Effector CD8-positive, alpha-beta T cell (primary cell): Measurements from ENCODE around the gene TSPO.
"Not testable (repeated sequence)": the region's sequence is repeated elsewhere in the genome, so short reads cannot be mapped to it uniquely, and the experiment has no call there.

Experiments
- DNase-seq: peaks from one replicate; lab custom pipeline; 2025; lab: John Stamatoyannopoulos, UW

TSPO gene

GRCh38 chr22:43131773-43132501, 19.4 kb upstream of the TSPO start:
- no peak for DNase-seq

- no peak for DNase-seq
Measured at GRCh38 chr22:43133401-43133800, 18.0 kb upstream of the TSPO start.

GRCh38 chr22:43134553-43134952, 16.8 kb upstream of the TSPO start:
- no peak for DNase-seq

GRCh38 chr22:43135565-43135964, 15.8 kb upstream of the TSPO start:
- DNase-seq, result no peak

- peak; percentile 24 for DNase-seq
Measured at GRCh38 chr22:43136255-43136654, 15.1 kb upstream of the TSPO start.

- no peak for DNase-seq
Measured at GRCh38 chr22:43136801-43137200, 14.6 kb upstream of the TSPO start.

- peak; percentile 65 for DNase-seq
Measured at GRCh38 chr22:43142880-43143562, 8.3 kb upstream of the TSPO start, which contains the start of gene MCAT. Gene MCAT, minus strand, starts transcription at chr22:43143398. Its CDS starts 50 bp downstream, at chr22:43143348.

- no peak for DNase-seq
Measured at GRCh38 chr22:43144949-43145348, 6.4 kb upstream of the TSPO start.

- not testable (repeated sequence) for DNase-seq
Measured at GRCh38 chr22:43145371-43145770, 6.0 kb upstream of the TSPO start.

- DNase-seq, result not testable (repeated sequence)
Measured at GRCh38 chr22:43146332-43146731, 5.0 kb upstream of the TSPO start.

- DNase-seq, result no peak
Measured at GRCh38 chr22:43147821-43148220, 3.5 kb upstream of the TSPO start.

GRCh38 chr22:43148581-43148980, 2.8 kb upstream of the TSPO start:
- DNase-seq, result no peak

- DNase-seq, result no peak
Measured at GRCh38 chr22:43150731-43151206, 590 bp upstream of the TSPO start.

- no peak for DNase-seq
Measured at GRCh38 chr22:43152003-43152356, 621 bp downstream of the TSPO start.

GRCh38 chr22:43152357-43153071, 1.2 kb downstream of the TSPO start:
- peak; percentile 45 for DNase-seq

- no peak for DNase-seq
Measured at GRCh38 chr22:43153899-43154298, 2.5 kb downstream of the TSPO start.

GRCh38 chr22:43154887-43155536, 3.7 kb downstream of the TSPO start:
- no peak for DNase-seq

GRCh38 chr22:43155789-43156188, 4.4 kb downstream of the TSPO start:
- DNase-seq, result no peak

GRCh38 chr22:43156413-43156812, 5.1 kb downstream of the TSPO start:
- no peak for DNase-seq

GRCh38 chr22:43157874-43158546, 6.7 kb downstream of the TSPO start:
- no peak for DNase-seq

GRCh38 chr22:43158778-43159483, 7.6 kb downstream of the TSPO start:
- DNase-seq, result no peak
